ENCODE data around the gene HTRA1. TPM values are rescaled to one million over a fixed set of nuclear protein-coding genes. Genes with fewer than 3 reads are reported as not detected.

HTRA1 gene
- total and polyA plus RNA-seq, 7 donors = 11.4 to 30.8 (median 11.8) TPM

GRCh38 chr10:122500726-122501125 lies 39.4 kb downstream of the HTRA1 start:
- H3K9me3 ChIP-seq = no peaks in the 10 kb centered on the region
- peaks cover 8% of the 10 kb centered on the region for H3K4me1 ChIP-seq
- no peaks in the 10 kb centered on the region for H3K36me3 ChIP-seq (ENCODE audit: insufficient read depth in 1 of 2, low read depth in 1 of 2)
- ATAC-seq (no peak), DNase-seq (no peak)
- TF ChIP-seq CTCF (IDR thresholded peaks at IDR 0.05) = no peak
- 89 to 90% (median 89%) methylated on average over 6 of the region's 6 CpGs for WGBS, 3 donors
- no peak overlapping the region for H3K27ac ChIP-seq
- intact Hi-C loops (cut with DNase I) = no loop called here
- no peaks in the 10 kb centered on the region for H3K27me3 ChIP-seq (ENCODE audit: insufficient read depth in 3 of 3, low read length in 2 of 3)
- no peak overlapping the region for H3K4me3 ChIP-seq

GRCh38 chr10:122503012-122503411 lies 41.7 kb downstream of the HTRA1 start:
- TF ChIP-seq CTCF (IDR thresholded peaks at IDR 0.05) = no peak
- H3K9me3 ChIP-seq = no peaks in the 10 kb centered on the region
- DNase-seq = no peak
- peaks cover 8% of the 10 kb centered on the region for H3K4me1 ChIP-seq
- H3K36me3 ChIP-seq (ENCODE audit: insufficient read depth in 1 of 2, low read depth in 1 of 2) = no peaks in the 10 kb centered on the region
- H3K4me3 ChIP-seq = no peak overlapping the region
- no peaks in the 10 kb centered on the region for H3K27me3 ChIP-seq (ENCODE audit: insufficient read depth in 3 of 3, low read length in 2 of 3)
- 91 to 97% (median 93%) methylated on average over 13 of the region's 13 CpGs for WGBS, 3 donors
- no peak overlapping the region for H3K27ac ChIP-seq
- ATAC-seq = no peak
- intact Hi-C loops (cut with DNase I) = no loop called here

- DNase-seq = no peak
- Histone ChIP-seq H3K4me1 (peaks cover 5% of the 10 kb centered on the region), H3K9me3 (no peaks in the 10 kb centered on the region), H3K36me3 (ENCODE audit: insufficient read depth in 1 of 2, low read depth in 1 of 2) (peaks cover 0 to 7% of the 10 kb centered on the region in 2 donors), H3K27ac (no peak overlapping the region), H3K4me3 (no peak overlapping the region), H3K27me3 (ENCODE audit: insufficient read depth in 3 of 3, low read length in 2 of 3) (no peaks in the 10 kb centered on the region)
- intact Hi-C loops (cut with DNase I) = no loop called here
- WGBS, 3 donors = 81 to 86% (median 84%) methylated on average over 17 of the region's 17 CpGs
- TF ChIP-seq CTCF (IDR thresholded peaks at IDR 0.05) = no peak
- no peak for ATAC-seq
Observed at GRCh38 chr10:122503886-122504609, 42.7 kb downstream of the HTRA1 start.

- WGBS, 3 donors = 26 to 37% (median 33%) methylated on average over 6 of the region's 6 CpGs
- DNase-seq = peak; percentile 84 to 91
- no peak overlapping the region for H3K27ac ChIP-seq
- intact Hi-C loops (cut with DNase I) = no loop called here
- peak; percentile 60 to 88 (median 74) for ATAC-seq
- no peaks in the 10 kb centered on the region for H3K27me3 ChIP-seq (ENCODE audit: insufficient read depth in 3 of 3, low read length in 2 of 3)
- H3K4me1 ChIP-seq = no peaks in the 10 kb centered on the region
- no peak for TF ChIP-seq CTCF (IDR thresholded peaks at IDR 0.05)
- no peaks in the 10 kb centered on the region for H3K9me3 ChIP-seq
- peaks cover 0 to 12% of the 10 kb centered on the region in 2 donors for H3K36me3 ChIP-seq (ENCODE audit: insufficient read depth in 1 of 2, low read depth in 1 of 2)
- no peak overlapping the region for H3K4me3 ChIP-seq
Observed at GRCh38 chr10:122504610-122504950, 43.2 kb downstream of the HTRA1 start.

- H3K27me3 ChIP-seq (ENCODE audit: insufficient read depth in 3 of 3, low read length in 2 of 3) = no peaks in the 10 kb centered on the region
- DNase-seq = no peak
- intact Hi-C loops (cut with DNase I) = no loop called here
- no peak for ATAC-seq
- H3K4me1 ChIP-seq = no peaks in the 10 kb centered on the region
- TF ChIP-seq CTCF (IDR thresholded peaks at IDR 0.05) = no peak
- no peaks in the 10 kb centered on the region for H3K9me3 ChIP-seq
- H3K36me3 ChIP-seq (ENCODE audit: insufficient read depth in 1 of 2, low read depth in 1 of 2) = peaks cover 0 to 12% of the 10 kb centered on the region in 2 donors
- no peak overlapping the region for H3K4me3 ChIP-seq
- no peak overlapping the region for H3K27ac ChIP-seq
- WGBS, 3 donors = 92 to 97% (median 96%) methylated on average over 5 of the region's 5 CpGs
Observed at GRCh38 chr10:122505011-122505410, 43.7 kb downstream of the HTRA1 start.

Data from psoas muscle (tissue), 8 donors.